Mesodermal cell (in vitro differentiated cells): ENCODE results near the gene LRRC37B.
"Not testable (repeated sequence)": the region's sequence is repeated elsewhere in the genome, so short reads cannot be mapped to it uniquely, and the experiment has no call there.

Source experiments
- H3K27ac ChIP-seq: 2 replicates; pipeline ENCODE4 v1.7.0; 2013; ENCODE audit warnings: mild to moderate bottlenecking, low read depth, low read length, moderate library complexity; ENCODE audit not compliant: severe bottlenecking
- H3K36me3 ChIP-seq: 2 replicates; pipeline ENCODE4 v1.7.1; 2013; ENCODE audit warnings: mild to moderate bottlenecking, low read length, moderate library complexity; ENCODE audit not compliant: control insufficient read depth, insufficient read depth
- H3K4me1 ChIP-seq: one replicate; pipeline ENCODE4 v1.7.1; 2013; ENCODE audit warnings: mild to moderate bottlenecking, low read length; ENCODE audit not compliant: insufficient read depth, control insufficient read depth, poor library complexity, severe bottlenecking
- H3K4me3 ChIP-seq: 2 replicates; pipeline ENCODE4 v1.7.0; 2013; ENCODE audit warnings: low read length, control low read depth, mild to moderate bottlenecking; ENCODE audit not compliant: insufficient read depth, poor library complexity, severe bottlenecking; ENCODE audit errors: extremely low read depth
- H3K9me3 ChIP-seq: 2 replicates; pipeline ENCODE4 v1.7.1; 2013; ENCODE audit warnings: mild to moderate bottlenecking, low read length, moderate library complexity; ENCODE audit not compliant: control insufficient read depth
- WGBS, 2 experiments: methylation state at CpG; one replicate each; pipeline ENCODE4 v1.1.5; 2013; ENCODE audit warnings: missing lambda C conversion rate in 2 of 2; ENCODE audit not compliant: insufficient coverage in 2 of 2; 5-methylcytosine and 5-hydroxymethylcytosine counted together

LRRC37B gene

GRCh38 chr17:32092062-32092461 is 84.9 kb downstream of the LRRC37B start:
- not testable (repeated sequence) for H3K9me3 ChIP-seq, H3K4me1 ChIP-seq, H3K27ac ChIP-seq, H3K36me3 ChIP-seq, H3K4me3 ChIP-seq
- no CpG with 5 or more reads among the region's 1 CpG for WGBS, 2 experiments

- Histone ChIP-seq H3K27ac (no peak overlapping the region), H3K36me3 (no peaks in the 10 kb centered on the region), H3K9me3 (no peaks in the 10 kb centered on the region), H3K4me3 (no peak overlapping the region), H3K4me1 (peaks cover 2% of the 10 kb centered on the region)
- 80% methylated on average over 1 of the region's 2 CpGs; no CpG with 5 or more reads in 1 of the 2 experiments for WGBS, 2 experiments
Measured at GRCh38 chr17:32099686-32100085, 92.5 kb downstream of the LRRC37B start.

- H3K4me3 ChIP-seq, H3K9me3 ChIP-seq, H3K36me3 ChIP-seq, H3K27ac ChIP-seq, H3K4me1 ChIP-seq: not testable (repeated sequence)
- WGBS, 2 experiments = 84 to 100% methylated on average over 4 to 6 of the region's 8 CpGs
Measured at GRCh38 chr17:32100323-32100722, 93.1 kb downstream of the LRRC37B start.

- H3K4me3 ChIP-seq = no peak overlapping the region
- H3K27ac ChIP-seq = no peak overlapping the region
- H3K9me3 ChIP-seq = no peaks in the 10 kb centered on the region
- peaks cover 2% of the 10 kb centered on the region for H3K4me1 ChIP-seq
- H3K36me3 ChIP-seq = no peaks in the 10 kb centered on the region
- 93 to 94% methylated on average over 8 of the region's 8 CpGs for WGBS, 2 experiments
Measured at GRCh38 chr17:32100971-32101631, 93.9 kb downstream of the LRRC37B start.

- H3K4me3 ChIP-seq = no peak overlapping the region
- peaks cover 2% of the 10 kb centered on the region for H3K4me1 ChIP-seq
- WGBS, 2 experiments = 81 to 89% methylated on average over 5 of the region's 5 CpGs
- H3K9me3 ChIP-seq = no peaks in the 10 kb centered on the region
- H3K27ac ChIP-seq = no peak overlapping the region
- H3K36me3 ChIP-seq = no peaks in the 10 kb centered on the region
Measured at GRCh38 chr17:32102172-32102571, 95.0 kb downstream of the LRRC37B start.

- Histone ChIP-seq H3K4me3 (no peak overlapping the region), H3K9me3 (no peaks in the 10 kb centered on the region), H3K36me3 (no peaks in the 10 kb centered on the region), H3K27ac (no peak overlapping the region), H3K4me1 (peaks cover 2% of the 10 kb centered on the region)
- WGBS, 2 experiments = 100% methylated on average over 1 of the region's 5 CpGs; no CpG with 5 or more reads in 1 of the 2 experiments
Measured at GRCh38 chr17:32102646-32103186, 95.5 kb downstream of the LRRC37B start.
